HG03558 (cell line): ENCODE data around the gene POLR2H.
"Not testable (repeated sequence)": the region's sequence is repeated elsewhere in the genome, so short reads cannot be mapped to it uniquely, and the experiment has no call there.

Experiments
- ATAC-seq: cut with Tn5 transposase; IDR thresholded peaks from one replicate; pipeline ENCODE4 v1.9.1; 2021; ENCODE audit warnings: moderate number of reproducible peaks; ENCODE audit not compliant: unreplicated experiment; ENCODE audit errors: extremely low read depth

POLR2H gene

DNA sequence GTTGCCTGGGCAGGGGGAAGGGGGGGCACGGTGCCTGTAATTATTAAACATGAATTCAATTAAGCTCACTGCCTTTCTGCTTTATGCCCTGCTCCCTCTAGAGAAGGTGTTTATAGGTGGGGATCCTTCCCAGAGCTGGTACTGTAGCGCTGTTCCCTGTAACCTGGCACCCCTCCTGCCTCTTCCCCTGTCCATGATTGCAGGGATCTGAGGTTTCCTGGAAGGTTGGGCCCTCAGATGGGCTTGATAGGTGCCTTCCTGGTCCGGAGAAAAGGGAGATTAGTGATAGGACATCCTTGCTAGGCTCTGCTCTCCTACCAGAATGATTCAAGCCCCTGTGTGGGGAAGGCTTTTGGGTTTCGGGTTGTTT lies 26.2 kb upstream of the POLR2H start:
- no peak for ATAC-seq

DNA sequence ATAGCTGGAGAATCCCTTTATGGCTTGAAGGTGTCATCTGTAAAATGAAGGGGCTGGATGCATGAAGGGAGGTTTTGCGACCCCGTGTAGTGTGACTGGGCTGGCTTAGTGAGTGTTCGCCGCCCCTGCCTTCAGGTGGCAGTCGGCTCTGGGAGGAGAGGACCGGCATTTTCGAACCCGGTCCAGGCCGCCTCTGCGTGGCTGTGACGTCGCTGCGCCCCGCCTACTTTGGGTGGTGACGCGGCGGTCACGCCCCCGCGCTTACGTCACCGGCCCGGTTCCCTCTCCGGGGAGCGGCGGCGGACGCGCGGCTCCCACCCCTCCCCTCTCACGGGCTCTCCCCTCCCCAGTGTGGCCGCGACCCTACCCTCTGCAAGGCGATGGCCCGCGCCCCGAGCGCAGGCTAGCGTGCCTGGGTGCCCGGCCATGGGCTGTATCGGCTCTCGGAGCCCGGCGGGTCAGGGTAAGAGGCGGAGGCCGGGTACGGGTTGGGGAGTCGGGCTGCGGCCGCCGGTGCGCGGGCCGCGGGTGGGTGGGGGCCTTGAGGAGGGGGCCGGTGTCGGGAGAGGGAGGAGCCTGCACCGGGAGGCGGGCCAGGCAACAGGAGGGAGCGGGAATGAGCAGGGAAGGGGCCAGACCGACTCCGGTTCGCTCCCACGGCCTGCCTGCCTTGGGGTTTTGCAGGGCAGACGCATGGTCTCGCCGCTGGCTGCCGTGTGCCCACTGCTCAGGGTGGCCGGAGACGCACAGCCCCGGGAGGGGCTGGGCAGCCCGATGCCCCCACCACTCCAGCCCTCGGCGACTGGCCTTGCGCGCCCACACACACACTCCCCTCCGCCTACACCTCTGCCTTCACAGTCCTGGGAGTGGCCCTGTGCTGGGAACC lies 25.6 kb upstream of the POLR2H start:
- ATAC-seq, result peak; percentile 38

DNA sequence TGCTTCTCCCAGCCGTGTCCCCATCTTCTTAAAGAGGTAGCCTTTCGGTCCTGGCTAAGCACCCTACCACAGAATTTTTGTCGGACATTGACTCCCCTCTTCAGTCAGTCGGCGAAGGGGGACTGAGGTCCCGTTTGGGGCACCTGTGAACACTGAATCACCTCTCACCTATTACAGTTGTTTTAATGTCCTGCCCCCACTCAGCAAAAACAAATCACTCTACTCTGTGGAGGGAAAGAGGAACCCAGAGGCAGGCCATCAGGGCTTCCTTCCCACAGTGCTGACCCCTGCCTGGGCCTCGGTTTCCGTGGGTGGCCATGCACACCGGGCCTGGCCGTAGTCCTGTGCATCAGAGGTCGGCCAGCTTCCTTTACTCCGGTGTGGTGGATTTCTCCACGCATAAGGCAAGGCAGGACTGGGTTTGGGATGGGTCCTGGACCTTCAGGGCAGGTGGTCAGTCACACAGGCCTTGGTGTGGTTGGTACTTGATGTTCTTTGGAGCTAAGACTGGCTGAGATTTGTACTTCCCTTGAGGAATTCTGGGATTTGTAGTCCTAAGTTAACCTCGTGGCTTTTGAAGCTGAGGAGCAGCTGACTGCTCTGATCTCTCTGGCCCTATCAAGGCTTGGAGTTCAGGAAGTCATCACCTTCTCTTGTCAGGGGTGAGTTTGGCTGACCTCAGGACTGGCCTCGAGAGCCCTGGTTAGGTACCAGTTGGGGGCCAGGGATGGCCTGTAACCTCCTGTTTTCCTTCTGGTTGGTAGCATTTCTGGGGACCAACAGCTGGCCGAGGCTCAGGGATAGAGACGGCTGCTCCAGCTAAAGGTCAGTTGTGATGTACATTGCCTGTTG lies 24.7 kb upstream of the POLR2H start:
- no peak for ATAC-seq

DNA sequence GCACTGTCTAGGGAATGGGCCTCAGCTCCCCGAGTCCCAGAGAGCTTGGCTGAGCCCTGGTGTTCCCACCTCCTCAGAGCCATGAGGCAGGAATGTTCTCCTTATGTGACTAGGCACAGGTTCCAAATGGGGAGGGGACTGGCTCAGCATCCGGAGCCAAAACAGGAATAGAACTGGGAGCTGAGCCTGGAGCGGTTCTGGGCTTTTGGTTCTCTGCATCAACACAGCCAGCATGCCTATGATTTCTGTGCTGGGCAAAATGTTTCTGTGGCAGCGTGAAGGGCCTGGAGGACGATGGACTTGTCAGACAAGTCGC lies 24.2 kb upstream of the POLR2H start, which contains the start of gene FAM131A:
TSS of gene FAM131A (plus strand) at position 202 of the 316 bp plus-strand sequence. CDS start at position 233, 31 bp downstream.
- no peak for ATAC-seq

DNA sequence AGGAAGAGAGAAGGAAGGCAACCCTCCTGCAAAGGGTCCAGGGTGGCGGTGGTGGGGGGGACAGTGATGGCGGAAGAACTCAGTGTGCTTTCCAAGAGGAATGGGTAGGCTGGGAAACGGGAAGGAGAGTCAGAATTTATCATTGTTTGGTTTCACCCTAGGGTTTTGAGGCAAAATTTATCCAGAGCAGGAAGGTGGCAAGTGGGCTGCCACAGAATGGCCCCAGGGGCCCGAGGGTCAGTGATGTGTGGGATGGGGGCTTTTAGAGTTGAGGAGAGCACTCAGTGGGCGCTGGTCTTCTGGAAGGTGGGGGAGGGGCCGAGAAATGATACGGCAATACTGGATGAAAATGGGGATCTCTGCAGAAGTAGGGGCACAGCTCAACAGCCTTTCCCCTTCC lies 23.5 kb upstream of the POLR2H start:
- no peak for ATAC-seq

DNA sequence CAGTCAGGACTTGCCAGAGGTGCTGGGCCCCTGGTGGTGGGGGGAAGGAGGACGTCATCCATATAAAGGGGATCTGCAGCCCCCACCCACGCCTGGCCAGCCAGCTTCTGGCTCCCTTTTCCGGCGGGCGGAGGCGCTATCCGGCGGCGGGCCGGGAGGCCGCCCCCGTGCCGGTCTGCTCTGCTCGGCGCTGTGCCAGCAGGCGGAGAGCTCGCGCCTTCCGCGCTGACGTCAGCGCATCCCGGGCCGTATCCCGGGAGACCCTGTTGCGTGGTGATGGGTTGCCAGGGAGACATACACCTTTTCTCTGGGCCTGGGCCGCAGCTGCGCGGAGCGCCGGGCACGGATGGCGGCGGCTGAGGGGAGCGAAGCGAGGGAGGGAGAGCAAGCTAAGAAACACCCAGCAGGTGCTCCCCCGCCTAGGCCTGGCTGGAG lies 23.0 kb upstream of the POLR2H start:
- no peak for ATAC-seq

DNA sequence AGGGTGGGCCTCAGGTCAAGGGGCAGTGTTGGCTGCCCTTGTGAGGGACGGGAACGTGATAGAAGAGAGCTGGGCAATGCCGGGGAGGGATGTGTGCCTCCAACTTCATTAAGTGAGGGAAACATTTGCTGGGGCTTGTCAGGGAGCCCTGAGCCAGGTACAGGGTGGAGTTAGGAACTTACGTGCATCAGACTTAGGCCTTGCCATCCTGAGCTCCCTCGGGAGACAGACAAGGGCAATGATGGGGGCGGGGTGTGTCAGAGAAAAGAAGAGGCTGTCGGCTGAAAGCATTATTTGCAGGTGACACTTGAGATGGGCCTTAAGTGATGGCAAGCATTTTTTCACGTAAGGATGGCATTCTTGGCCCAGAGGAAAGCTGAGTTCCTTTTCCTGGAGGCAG lies 22.5 kb upstream of the POLR2H start:
- no peak for ATAC-seq

DNA sequence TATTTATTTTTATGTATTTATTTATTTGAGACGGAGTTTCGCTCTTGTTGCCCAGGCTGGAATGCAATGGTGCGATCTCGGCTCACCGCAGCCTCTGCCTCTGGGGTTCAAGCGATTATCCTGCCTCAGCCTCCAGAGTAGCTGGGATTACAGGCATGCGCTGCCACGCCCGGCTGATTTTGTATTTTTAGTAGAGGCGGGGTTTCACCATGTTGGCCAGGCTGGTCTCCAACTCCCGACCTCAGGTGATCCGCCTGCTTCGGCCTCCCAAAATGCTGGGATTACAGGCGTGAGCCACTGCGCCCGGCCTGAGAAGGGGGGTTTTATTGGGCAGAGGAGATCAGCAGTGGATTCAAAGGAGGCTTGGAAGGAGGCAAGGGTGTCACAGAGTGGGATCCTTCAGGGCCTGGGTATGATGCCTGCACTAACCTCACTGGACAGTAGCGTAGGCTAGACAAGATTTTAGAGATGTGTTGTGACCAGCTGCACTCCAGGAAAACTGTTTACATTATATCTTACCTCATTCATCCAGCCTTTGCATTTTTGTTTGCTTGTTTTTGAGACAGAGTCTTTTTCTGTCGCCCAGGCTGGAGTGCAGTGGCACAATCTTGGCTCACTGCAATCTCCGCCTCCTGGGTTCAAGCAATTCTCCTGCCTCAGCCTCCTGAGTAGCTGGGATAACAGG lies 21.9 kb upstream of the POLR2H start:
- ATAC-seq, result not testable (repeated sequence)

DNA sequence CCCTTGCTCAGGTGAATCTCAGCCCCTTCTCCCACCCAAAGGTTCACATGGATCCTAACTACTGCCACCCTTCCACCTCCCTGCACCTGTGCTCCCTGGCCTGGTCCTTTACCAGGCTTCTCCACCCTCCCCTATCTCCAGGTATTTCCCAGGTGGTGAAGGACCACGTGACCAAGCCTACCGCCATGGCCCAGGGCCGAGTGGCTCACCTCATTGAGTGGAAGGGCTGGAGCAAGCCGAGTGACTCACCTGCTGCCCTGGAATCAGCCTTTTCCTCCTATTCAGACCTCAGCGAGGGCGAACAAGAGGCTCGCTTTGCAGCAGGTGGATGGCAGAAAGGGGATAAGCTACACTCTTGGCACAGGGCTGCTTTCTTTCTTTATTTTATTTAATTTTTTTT lies 19.6 kb upstream of the POLR2H start:
- no peak for ATAC-seq

DNA sequence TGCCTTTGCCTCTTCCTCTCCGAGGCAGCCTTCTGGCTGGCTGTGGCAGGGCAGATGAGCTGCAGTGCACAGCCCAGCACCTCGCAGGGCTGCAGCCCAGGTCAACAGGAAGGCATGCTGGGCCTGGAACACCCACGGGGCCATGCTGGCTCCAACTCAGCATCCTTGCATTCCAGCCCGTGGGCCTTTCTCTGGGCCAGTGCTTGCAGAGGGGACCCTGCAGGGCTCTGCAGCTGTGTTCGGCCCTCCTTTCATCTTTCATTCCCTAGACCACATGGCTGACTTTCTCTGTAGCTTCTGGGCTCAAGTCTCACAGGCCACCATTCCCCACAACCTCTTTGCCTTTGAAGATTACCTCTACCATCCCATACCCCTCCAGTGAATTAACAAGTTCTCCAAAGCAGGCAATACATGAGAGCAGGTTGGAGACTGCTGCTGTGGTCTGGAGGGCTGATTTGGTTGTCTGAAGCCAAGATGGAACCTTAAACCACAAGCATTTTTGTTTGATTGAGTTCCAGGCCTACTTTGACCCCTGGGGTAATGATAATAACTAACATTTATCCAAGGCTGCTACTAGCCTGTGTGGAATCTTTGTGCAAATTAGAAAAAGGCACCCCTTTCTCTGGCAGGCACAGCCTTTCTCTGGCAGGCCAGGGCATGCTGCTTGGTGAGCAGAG lies 18.2 kb upstream of the POLR2H start:
- ATAC-seq, result no peak

DNA sequence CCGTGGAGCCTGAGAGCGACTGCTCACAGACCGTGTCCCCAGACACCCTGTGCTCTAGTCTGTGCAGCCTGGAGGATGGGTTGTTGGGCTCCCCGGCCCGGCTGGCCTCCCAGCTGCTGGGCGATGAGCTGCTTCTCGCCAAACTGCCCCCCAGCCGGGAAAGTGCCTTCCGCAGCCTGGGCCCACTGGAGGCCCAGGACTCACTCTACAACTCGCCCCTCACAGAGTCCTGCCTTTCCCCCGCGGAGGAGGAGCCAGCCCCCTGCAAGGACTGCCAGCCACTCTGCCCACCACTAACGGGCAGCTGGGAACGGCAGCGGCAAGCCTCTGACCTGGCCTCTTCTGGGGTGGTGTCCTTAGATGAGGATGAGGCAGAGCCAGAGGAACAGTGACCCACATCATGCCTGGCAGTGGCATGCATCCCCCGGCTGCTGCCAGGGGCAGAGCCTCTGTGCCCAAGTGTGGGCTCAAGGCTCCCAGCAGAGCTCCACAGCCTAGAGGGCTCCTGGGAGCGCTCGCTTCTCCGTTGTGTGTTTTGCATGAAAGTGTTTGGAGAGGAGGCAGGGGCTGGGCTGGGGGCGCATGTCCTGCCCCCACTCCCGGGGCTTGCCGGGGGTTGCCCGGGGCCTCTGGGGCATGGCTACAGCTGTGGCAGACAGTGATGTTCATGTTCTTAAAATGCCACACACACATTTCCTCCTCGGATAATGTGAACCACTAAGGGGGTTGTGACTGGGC lies 16.8 kb upstream of the POLR2H start:
- ATAC-seq, result no peak

DNA sequence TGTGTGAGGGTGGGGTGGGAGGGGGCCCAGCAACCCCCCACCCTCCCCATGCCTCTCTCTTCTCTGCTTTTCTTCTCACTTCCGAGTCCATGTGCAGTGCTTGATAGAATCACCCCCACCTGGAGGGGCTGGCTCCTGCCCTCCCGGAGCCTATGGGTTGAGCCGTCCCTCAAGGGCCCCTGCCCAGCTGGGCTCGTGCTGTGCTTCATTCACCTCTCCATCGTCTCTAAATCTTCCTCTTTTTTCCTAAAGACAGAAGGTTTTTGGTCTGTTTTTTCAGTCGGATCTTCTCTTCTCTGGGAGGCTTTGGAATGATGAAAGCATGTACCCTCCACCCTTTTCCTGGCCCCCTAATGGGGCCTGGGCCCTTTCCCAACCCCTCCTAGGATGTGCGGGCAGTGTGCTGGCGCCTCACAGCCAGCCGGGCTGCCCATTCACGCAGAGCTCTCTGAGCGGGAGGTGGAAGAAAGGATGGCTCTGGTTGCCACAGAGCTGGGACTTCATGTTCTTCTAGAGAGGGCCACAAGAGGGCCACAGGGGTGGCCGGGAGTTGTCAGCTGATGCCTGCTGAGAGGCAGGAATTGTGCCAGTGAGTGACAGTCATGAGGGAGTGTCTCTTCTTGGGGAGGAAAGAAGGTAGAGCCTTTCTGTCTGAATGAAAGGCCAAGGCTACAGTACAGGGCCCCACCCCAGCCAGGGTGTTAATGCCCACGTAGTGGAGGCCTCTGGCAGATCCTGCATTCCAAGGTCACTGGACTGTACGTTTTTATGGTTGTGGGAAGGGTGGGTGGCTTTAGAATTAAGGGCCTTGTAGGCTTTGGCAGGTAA lies 16.0 kb upstream of the POLR2H start:
- ATAC-seq, result no peak

DNA sequence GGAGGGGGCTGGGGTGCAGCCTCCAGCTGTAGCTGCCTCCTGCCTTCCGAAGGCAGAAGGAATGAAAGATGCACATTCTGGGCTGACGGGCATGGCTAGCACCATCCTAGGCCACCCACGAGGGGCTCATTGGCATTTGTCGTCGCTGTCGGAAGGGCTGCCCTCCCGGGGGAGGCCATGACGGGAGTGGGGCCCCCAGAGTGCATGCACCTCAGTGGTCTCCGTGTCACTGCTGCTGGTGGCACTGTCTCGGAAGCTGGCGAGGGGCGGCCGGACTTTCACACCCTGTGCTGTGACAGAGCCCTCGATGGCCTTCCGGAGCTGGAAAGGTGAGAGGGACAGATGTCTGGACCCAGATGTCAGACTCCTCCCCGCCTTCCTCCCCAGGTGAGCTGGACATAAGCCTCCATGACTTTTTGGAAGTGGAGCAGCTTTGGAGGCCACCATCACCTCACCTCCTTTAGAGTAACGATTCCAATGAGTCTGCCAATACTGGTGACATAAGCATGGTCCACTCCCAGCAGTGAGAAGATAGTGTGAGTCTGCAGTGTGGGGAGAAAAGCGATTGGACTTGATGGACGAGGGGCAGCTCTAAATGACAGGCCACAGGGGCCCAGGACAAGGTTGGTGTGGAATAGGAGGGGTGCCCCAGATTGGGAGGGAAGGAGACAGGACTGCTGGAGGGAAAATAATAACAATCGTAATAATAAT lies 14.9 kb upstream of the POLR2H start:
- ATAC-seq, result no peak

DNA sequence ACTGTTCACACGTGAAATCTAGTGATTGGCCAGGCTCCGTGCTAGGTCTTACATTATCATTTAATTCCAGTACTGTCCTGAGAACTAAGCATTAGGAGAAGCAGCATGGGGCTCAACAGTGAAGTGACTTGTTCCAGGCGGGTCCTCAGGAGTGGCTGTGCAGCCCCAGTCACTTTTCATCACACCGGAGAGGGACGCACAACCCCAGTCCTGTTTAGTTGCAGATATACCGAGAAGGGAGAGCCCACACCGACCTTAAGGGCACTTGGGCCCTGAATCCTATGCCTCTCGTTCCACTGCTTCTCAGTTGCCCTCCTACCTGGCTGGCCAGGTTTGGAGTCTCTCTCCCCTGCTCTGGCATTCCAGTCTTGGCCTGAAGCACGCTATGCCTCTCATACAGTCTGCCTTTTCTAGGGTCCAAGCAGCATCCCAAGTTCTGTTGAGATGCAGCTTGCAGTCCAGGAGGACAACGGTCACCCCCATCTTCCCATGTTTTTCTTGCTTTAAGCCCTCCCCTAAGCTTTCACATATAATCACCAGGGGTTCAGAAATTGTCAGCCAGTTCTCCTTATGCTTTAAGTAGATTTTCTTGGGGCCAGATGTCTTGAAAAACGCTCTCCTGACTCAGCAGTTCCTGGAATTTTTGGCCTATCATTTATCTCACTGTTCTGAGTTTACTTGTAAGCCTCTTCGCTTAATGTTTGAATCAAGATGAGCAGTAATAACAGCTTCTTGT lies 14.0 kb upstream of the POLR2H start:
- ATAC-seq, result no peak

DNA sequence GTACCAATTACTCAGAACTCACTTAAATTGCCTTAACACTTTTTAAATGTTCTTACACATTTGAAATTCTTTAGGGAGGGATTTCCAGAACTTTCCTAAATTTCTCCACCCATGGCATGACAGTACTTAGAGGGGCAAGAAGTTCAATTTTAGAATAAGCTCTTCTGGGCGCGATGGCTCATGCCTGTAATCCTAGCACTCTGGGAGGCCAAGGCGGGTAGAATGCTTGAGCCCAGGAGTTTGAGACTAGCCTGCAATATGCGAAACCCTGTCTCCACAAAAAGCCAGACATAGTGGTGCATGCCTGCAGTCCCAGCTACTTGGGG lies 13.5 kb upstream of the POLR2H start:
- no peak for ATAC-seq

DNA sequence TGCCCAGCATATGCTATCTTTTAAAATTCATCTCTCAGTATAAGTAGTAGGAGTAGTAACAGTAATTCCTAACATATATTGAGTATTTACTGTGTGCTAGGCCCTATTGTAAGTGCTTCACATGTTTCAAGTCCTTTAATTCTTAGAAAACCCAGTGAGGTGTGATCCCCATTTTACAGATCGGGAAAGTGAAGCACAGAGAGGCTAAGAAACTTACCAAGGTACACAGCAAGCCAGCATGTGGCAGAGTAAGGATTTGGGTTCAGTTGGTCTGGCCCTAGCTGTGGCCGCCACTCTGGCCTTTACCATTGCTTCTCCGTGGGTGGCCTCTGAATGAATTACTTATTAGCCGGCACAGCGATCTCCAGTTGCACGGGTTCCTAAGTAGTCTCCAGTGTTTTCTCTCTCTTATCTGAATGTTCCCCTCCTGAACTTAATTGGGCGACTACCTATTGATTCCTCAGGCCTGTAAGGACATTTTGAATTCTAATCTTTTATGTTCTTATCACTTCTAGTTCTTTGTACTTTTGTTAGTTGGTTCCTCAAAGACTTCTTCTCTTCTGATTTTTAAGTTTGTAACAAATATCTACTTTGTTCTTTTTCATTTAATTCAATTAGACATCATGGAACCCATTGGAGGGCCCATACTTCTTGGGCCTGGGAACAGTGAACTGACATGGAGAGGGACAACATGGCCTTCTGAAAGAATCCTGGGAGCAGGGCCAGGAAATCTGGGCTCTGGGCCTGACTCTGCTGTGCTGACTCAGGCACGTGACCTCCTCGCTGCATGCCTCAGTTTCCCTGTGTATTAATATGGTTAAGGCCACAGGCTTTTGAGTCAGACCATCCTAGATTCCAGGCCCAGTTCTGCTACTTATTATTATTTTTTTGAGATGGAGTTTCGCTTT lies 11.7 kb upstream of the POLR2H start:
- ATAC-seq, result no peak

DNA sequence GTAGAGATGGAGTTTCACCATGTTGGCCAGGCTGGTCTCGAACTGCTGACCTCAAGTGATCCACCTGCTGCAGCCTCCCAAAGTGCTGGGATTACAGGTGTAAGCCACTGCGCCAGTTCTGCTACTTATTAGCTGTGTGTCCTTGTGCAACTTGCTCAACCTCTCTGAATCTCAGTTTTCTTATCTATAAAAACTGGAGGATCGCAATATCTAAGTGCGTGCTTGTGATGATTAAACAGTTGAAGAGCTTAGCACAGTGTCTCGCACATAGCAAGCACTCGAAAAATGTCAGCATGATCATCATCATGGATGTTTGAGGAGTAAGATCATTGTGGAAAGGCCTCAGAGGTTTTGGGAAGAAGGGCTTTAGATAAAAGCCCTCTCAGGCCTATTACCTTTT lies 10.9 kb upstream of the POLR2H start:
- no peak for ATAC-seq
